Stomach (tissue), 9 donors: ENCODE results near the gene CEP78. TPM values are rescaled to one million over a fixed set of nuclear protein-coding genes. Genes with fewer than 3 reads are reported as not detected.

ENCODE experiments used
- DNase-seq, 2 donors: peaks; one replicate each; pipeline versions ENCODE4 v3.0.0 to v3.0.0-alpha.2; 2013 to 2019
- H3K27ac ChIP-seq, 5 donors: fragments of 200-600 bp in 4 of 5; sonication (generic) in 4 of 5; one replicate each; pipeline ENCODE4 v1.5.1; 2013 to 2019; ENCODE audit warnings: mild to moderate bottlenecking in 1 of 5, moderate library complexity in 1 of 5
- H3K27me3 ChIP-seq, 3 donors: fragments of 200-600 bp; sonication (generic); one replicate each; pipeline ENCODE4 v1.5.1; 2017 to 2019; ENCODE audit warnings: mixed run types in 1 of 3
- H3K36me3 ChIP-seq, 4 donors: fragments of 200-600 bp; sonication (generic); 1 replicate in 3 of 4; 2 replicates in 1 of 4; pipeline ENCODE4 v1.5.1; 2016 to 2019
- H3K4me1 ChIP-seq, 4 donors: fragments of 200-600 bp; sonication (generic); one replicate each; pipeline ENCODE4 v1.5.1; 2016 to 2019
- H3K4me3 ChIP-seq, 4 donors: fragments of 200-600 bp; sonication (generic) in 3 of 4; one replicate each; pipeline ENCODE4 v1.5.1; 2016 to 2019; ENCODE audit warnings: mild to moderate bottlenecking in 1 of 4
- H3K9me3 ChIP-seq, 4 donors: fragments of 200-600 bp; sonication (generic); one replicate each; pipeline ENCODE4 v1.5.1; 2016 to 2019
- EP300 ChIP-seq: sonication (generic); formaldehyde crosslinking; IDR thresholded peaks from one replicate; pipeline ENCODE4 v1.6.1; 2017; ENCODE audit warnings: antibody characterized with exemption
- POLR2A ChIP-seq, 4 donors: fragments of 450-650 bp; IDR thresholded peaks; one replicate each; pipeline ENCODE4 v1.6.1; 2016; ENCODE audit warnings: antibody characterized with exemption in 4 of 4, control low read depth in 2 of 4, mild to moderate bottlenecking in 1 of 4, moderate library complexity in 1 of 4
- POLR2AphosphoS5 ChIP-seq, 3 donors: sonication (generic); formaldehyde crosslinking; IDR thresholded peaks; one replicate each; pipeline ENCODE4 v1.6.1; 2016; ENCODE audit warnings: antibody characterized with exemption in 3 of 3
- WGBS, 5 donors: extraction: QIAGEN DNeasy Blood & Tissue Kit in 3 of 5; methylation state at CpG; one replicate each; pipeline versions ENCODE4 v1.1.5 to v1.1.7; 2013 to 2018; 5-methylcytosine and 5-hydroxymethylcytosine counted together
- intact Hi-C: fragments of 100-400 bp; cut with DNase I; formaldehyde crosslinking; loops from one replicate; pipeline ENCODE4 v1.15.1; 2023; ENCODE audit warnings: low total_unique reads
- polyA plus RNA-seq, 3 donors: library from polyadenylated mRNA; stranded (reverse); fragments of 200-250 nt; gene quantifications; one replicate each; pipeline ENCODE4 v1.2.3, GENCODE V29; 2013
- total RNA-seq, 5 donors: library from RNA; depleted of rRNA; stranded (reverse); fragments of >200 nt; gene quantifications; one replicate each; pipeline versions ENCODE4 v1.1.0 to v1.2.3, GENCODE V29; 2014 to 2016
- TF ChIP-seq, protein P1 (sequence below), 7 experiments: fragments of 450-650 bp in 4 of 7; fragments of 200-600 bp in 3 of 7; sonication (generic) in 3 of 7; IDR thresholded peaks; one replicate each; pipeline ENCODE4 v1.5.1; 2016 to 2019; ENCODE audit warnings: antibody characterized with exemption in 7 of 7, control low read depth in 2 of 7, mild to moderate bottlenecking in 1 of 7
- donor health status: healthy with polysubstance abuse.
- donor health status: Bipolar disorder and iron deficiency.
- donor health status: healthy.

CEP78 gene
- total and polyA plus RNA-seq, 8 donors = 3.5 to 34.1 (median 5.3) TPM

- H3K27ac ChIP-seq = no peak overlapping the region
- peaks cover 0 to 7% (median 0%) of the 10 kb centered on the region in 4 donors for H3K4me1 ChIP-seq
- DNase-seq = no peak
- TF ChIP-seq POLR2AphosphoS5 (IDR thresholded peaks at IDR 0.05) = no peak
- no peak for TF ChIP-seq EP300
- TF ChIP-seq, protein P1, sequence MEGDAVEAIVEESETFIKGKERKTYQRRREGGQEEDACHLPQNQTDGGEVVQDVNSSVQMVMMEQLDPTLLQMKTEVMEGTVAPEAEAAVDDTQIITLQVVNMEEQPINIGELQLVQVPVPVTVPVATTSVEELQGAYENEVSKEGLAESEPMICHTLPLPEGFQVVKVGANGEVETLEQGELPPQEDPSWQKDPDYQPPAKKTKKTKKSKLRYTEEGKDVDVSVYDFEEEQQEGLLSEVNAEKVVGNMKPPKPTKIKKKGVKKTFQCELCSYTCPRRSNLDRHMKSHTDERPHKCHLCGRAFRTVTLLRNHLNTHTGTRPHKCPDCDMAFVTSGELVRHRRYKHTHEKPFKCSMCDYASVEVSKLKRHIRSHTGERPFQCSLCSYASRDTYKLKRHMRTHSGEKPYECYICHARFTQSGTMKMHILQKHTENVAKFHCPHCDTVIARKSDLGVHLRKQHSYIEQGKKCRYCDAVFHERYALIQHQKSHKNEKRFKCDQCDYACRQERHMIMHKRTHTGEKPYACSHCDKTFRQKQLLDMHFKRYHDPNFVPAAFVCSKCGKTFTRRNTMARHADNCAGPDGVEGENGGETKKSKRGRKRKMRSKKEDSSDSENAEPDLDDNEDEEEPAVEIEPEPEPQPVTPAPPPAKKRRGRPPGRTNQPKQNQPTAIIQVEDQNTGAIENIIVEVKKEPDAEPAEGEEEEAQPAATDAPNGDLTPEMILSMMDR (IDR thresholded peaks at IDR 0.05) = no peak
- TF ChIP-seq POLR2A (IDR thresholded peaks at IDR 0.05) = no peak
- intact Hi-C loops = no loop called here
- H3K27me3 ChIP-seq = no peaks in the 10 kb centered on the region
- H3K36me3 ChIP-seq = peaks cover 0 to 46% (median 34%) of the 10 kb centered on the region in 4 donors
- H3K9me3 ChIP-seq = no peaks in the 10 kb centered on the region
- H3K4me3 ChIP-seq = no peak overlapping the region
- 71 to 99% (median 86%) methylated on average over 4 of the region's 4 CpGs for WGBS, 5 donors
These were observed 84.3 kb downstream of the CEP78 start for GRCh38 chr9:78320030-78320693.

GRCh38 chr9:78320875-78321496 is 85.1 kb downstream of the CEP78 start:
- TF ChIP-seq, protein P1 (IDR thresholded peaks at IDR 0.05) = no peak
- TF ChIP-seq POLR2A (IDR thresholded peaks at IDR 0.05) (no peak), EP300 (no peak), POLR2AphosphoS5 (IDR thresholded peaks at IDR 0.05) (no peak)
- intact Hi-C loops = no loop called here
- Histone ChIP-seq H3K4me3 (no peak overlapping the region), H3K4me1 (no peaks in the 10 kb centered on the region), H3K36me3 (peaks cover 0 to 46% (median 34%) of the 10 kb centered on the region in 4 donors), H3K27me3 (no peaks in the 10 kb centered on the region), H3K9me3 (no peaks in the 10 kb centered on the region), H3K27ac (no peak overlapping the region)
- DNase-seq = no peak
- WGBS, 5 donors = 90 to 99% (median 94%) methylated on average over 4 of the region's 4 CpGs

DNA sequence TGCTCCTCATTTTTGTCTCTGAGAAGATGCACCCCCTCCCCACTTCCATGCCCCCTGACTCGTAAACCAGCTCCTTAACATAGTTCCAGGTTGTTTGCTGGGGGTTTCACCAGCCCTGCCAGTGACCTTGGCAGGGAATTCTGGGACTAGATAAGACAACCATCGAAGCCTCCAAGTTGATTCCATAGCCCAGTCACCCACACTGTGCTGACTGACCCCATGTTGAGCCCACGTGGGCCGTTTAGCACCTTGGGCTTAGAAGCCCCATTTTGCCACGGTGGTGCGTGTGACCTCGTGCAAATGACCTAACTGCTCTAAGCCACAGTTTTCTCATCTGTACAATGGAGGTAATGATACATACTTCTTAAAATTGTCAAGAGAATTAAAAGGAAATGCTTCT is 85.6 kb downstream of the CEP78 start:
- H3K4me3 ChIP-seq = no peak overlapping the region
- TF ChIP-seq EP300 (no peak), POLR2A (IDR thresholded peaks at IDR 0.05) (no peak), POLR2AphosphoS5 (IDR thresholded peaks at IDR 0.05) (no peak)
- TF ChIP-seq, protein P1 (IDR thresholded peaks at IDR 0.05) = no peak
- intact Hi-C loops = no loop called here
- no peak for DNase-seq
- H3K27me3 ChIP-seq = no peaks in the 10 kb centered on the region
- no peaks in the 10 kb centered on the region for H3K4me1 ChIP-seq
- H3K27ac ChIP-seq = no peak overlapping the region
- WGBS, 5 donors = 93 to 97% (median 94%) methylated on average over 7 of the region's 7 CpGs
- no peaks in the 10 kb centered on the region for H3K9me3 ChIP-seq
- H3K36me3 ChIP-seq = peaks cover 0 to 43% (median 31%) of the 10 kb centered on the region in 4 donors

- H3K27ac ChIP-seq = no peak overlapping the region
These were observed 88.3 kb downstream of the CEP78 start for GRCh38 chr9:78324068-78324650.

More at GRCh38 chr9:78324068-78324650, 88.3 kb downstream of the CEP78 start:
- TF ChIP-seq POLR2AphosphoS5 (IDR thresholded peaks at IDR 0.05) = no peak
- no peak for TF ChIP-seq POLR2A (IDR thresholded peaks at IDR 0.05)
- no peak for TF ChIP-seq EP300
- TF ChIP-seq, protein P1 (IDR thresholded peaks at IDR 0.05) = no peak
- H3K36me3 ChIP-seq = peaks cover 0 to 33% (median 25%) of the 10 kb centered on the region in 4 donors
- no peaks in the 10 kb centered on the region for H3K9me3 ChIP-seq
- no peaks in the 10 kb centered on the region for H3K27me3 ChIP-seq
- no peak for DNase-seq
- intact Hi-C loops = no loop called here
- 84 to 94% (median 86%) methylated on average over 9 to 10 of the region's 10 CpGs for WGBS, 5 donors
- H3K4me1 ChIP-seq = no peaks in the 10 kb centered on the region
- H3K4me3 ChIP-seq = no peak overlapping the region
